Astrocyte of the hippocampus (primary cell): Measurements from ENCODE around the gene NR1I2.
A peak's percentile ranks its signal among the peaks of the same experiment; 100 is the strongest.

Experiments used
- DNase-seq: peaks from one replicate; pipeline ENCODE4 v3.0.0; 2011; ENCODE audit warnings: low read depth, low spot score

NR1I2 gene

DNA sequence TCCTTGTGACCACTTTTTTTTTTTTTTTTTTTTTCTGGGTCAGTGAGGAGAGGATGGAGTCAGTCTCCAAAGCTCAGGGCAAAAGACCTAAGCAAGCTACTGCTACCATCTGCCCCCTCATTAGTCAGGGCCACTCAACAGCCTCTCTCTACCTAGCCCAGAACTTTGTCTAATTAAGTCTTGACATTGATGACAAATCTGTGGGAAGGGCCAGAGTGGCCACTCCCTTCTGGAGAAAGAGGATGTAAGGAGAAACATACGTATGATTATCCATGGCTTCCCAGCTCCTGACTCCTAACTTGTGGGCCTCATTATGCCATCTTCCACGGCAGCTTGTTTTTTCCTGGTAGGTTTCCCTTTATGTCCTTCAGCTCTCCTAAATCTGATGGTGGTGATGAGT, 37.9 kb downstream of the NR1I2 start:
- DNase-seq, result no peak

- no peak for DNase-seq
Observed at GRCh38 chr3:119825820-119826219, 43.9 kb downstream of the NR1I2 start.

GRCh38 chr3:119826711-119827608, 45.1 kb downstream of the NR1I2 start:
- DNase-seq, result no peak

DNA sequence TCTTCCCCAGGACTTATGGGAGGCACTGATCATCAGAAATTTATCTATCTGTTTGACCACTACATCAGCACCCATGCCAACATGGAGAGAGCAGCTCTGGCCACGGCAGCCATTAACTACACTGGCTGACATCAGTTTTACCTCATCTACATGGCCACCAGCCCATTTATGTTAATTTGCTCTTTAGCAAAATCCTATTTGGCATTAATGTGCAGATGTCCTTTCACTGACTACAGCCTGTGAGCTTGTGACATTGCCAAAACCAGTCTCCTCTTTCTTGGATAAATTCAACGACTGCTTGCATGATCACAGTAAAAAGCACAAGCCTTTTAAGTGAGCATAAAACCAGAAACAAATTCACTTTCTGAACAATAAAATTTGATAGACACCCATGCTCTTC, 47.5 kb downstream of the NR1I2 start:
- DNase-seq, result no peak

DNA sequence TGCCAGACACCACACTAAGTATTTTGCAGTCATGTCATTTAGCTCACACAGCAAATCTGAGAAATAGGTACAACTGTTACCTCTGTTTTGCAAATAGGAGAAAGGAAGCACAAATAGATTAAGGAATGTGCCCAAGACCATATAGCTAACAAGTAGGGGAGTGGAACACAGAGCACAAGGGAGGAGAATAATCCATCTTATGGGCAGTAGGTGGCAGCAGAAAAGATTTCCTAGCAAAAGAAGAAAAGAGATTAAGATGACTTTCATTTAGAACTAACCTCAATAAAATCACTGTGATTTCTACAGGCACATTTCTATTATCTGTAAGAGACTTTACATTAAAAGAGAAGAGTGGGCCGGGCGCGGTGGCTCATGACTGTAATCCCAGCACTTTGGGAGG, 49.1 kb downstream of the NR1I2 start:
- no peak for DNase-seq

- peak; percentile 70 for DNase-seq
Observed at GRCh38 chr3:119831941-119832371, 50.1 kb downstream of the NR1I2 start.

GRCh38 chr3:119834754-119835370, 53.0 kb downstream of the NR1I2 start:
- DNase-seq, result no peak

- DNase-seq, result no peak
Observed at GRCh38 chr3:119835556-119835955, 53.7 kb downstream of the NR1I2 start.

GRCh38 chr3:119841808-119842471, 60.0 kb downstream of the NR1I2 start:
- peak; percentile 16 for DNase-seq

GRCh38 chr3:119849126-119849525, 67.2 kb downstream of the NR1I2 start:
- no peak for DNase-seq

- no peak for DNase-seq
Observed at GRCh38 chr3:119856695-119857094, 74.8 kb downstream of the NR1I2 start.

GRCh38 chr3:119858957-119859356, 77.1 kb downstream of the NR1I2 start:
- DNase-seq, result no peak

DNA sequence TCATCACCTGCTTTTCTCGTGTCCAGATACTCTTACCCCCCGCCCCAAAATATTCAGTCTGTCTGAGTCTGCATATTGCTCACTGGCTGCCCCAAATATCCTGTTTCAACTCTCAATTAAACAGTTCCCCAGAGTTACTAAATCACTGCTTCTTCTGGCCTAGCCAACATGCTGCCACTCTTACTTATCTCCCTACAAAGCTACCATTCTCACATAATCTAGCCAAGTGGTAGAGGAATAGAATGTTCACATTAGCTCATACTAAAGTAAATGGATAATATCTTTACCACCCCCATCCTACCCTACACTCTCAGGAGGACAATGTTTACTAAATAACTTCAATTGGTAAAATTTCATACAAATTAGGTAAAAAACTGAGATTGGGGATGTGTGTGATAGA, 77.8 kb downstream of the NR1I2 start:
- DNase-seq, result no peak

GRCh38 chr3:119861681-119862080, 79.8 kb downstream of the NR1I2 start:
- no peak for DNase-seq

DNA sequence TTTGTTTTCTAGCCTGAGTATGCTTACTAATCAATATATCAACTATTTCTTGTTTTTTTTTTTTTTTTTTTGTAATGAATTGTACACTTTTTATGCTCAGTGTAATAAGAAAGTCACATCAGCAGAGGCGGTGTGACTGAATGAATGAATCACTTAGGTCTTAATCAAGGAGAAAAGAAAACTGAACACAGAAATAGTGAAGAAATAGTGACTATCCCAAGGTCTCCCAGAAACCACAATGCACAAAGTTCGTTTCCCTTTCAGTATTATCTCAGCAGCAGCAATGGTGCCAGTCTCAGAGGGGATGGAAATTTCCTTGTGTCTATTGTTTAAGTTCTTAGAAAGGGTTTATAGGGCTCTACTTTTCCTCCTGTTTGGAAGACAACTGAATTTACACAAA, 80.7 kb downstream of the NR1I2 start:
- no peak for DNase-seq

DNA sequence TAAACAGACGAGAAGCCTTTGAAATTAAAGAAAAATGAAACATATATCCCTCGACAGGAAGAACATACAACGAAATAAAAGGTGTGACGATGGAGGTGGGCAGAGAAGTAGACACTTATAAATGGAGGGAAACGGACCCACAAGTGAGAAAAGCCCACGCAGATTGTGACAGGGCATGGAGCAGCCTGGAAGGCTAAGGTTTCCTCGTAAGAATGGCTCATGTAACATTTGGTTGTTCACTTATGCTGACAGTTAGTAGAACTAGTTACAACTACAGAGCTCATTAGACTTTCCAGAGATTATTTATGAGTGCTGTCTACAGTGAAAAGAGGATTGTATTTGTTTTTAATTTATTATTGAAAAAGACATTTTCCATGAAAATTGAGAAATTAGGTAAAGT, 82.6 kb downstream of the NR1I2 start:
- DNase-seq, result no peak
